HG02588 (cell line): ENCODE data around the gene ANP32B.

Source experiments
- ATAC-seq: cut with Tn5 transposase; IDR thresholded peaks from one replicate; pipeline ENCODE4 v1.9.1; 2021; ENCODE audit warnings: mild to moderate bottlenecking, moderate library complexity; ENCODE audit not compliant: unreplicated experiment

ANP32B gene

GRCh38 chr9:98021306-98022040 lies 38.3 kb downstream of the ANP32B start:
- ATAC-seq, result no peak

GRCh38 chr9:98022447-98022846 lies 39.3 kb downstream of the ANP32B start:
- ATAC-seq, result no peak

- no peak for ATAC-seq
Observed at GRCh38 chr9:98024702-98025101, 41.6 kb downstream of the ANP32B start.

GRCh38 chr9:98031169-98031568 lies 48.0 kb downstream of the ANP32B start:
- no peak for ATAC-seq

- ATAC-seq, result no peak
Observed at GRCh38 chr9:98031935-98032334, 48.8 kb downstream of the ANP32B start.

GRCh38 chr9:98034593-98035546 lies 51.7 kb downstream of the ANP32B start:
- ATAC-seq, result peak; percentile 48

- no peak for ATAC-seq
Observed at GRCh38 chr9:98037357-98037756, 54.2 kb downstream of the ANP32B start.

GRCh38 chr9:98038958-98039357 lies 55.8 kb downstream of the ANP32B start:
- ATAC-seq, result no peak

GRCh38 chr9:98039607-98040017 lies 56.5 kb downstream of the ANP32B start:
- ATAC-seq, result no peak

- ATAC-seq, result no peak
Observed at GRCh38 chr9:98040212-98040611, 57.1 kb downstream of the ANP32B start.

GRCh38 chr9:98043915-98044314 lies 60.8 kb downstream of the ANP32B start:
- ATAC-seq, result no peak

GRCh38 chr9:98045234-98046179 lies 62.4 kb downstream of the ANP32B start:
- peak; percentile 59 for ATAC-seq

GRCh38 chr9:98046180-98046543 lies 63.0 kb downstream of the ANP32B start:
- ATAC-seq, result no peak

GRCh38 chr9:98047002-98047401 lies 63.9 kb downstream of the ANP32B start:
- no peak for ATAC-seq

- no peak for ATAC-seq
Observed at GRCh38 chr9:98049288-98050072, 66.3 kb downstream of the ANP32B start.

- ATAC-seq, result no peak
Observed at GRCh38 chr9:98050351-98050750, 67.2 kb downstream of the ANP32B start.

- no peak for ATAC-seq
Observed at GRCh38 chr9:98054376-98054951, 71.3 kb downstream of the ANP32B start.

GRCh38 chr9:98056269-98057137 lies 73.4 kb downstream of the ANP32B start, which contains the start of gene NANS:
Gene NANS, plus strand, starts transcription at chr9:98056732. Its CDS starts 77 bp downstream, at chr9:98056809.
- ATAC-seq, result peak; percentile 95
